ENCODE results near the gene PIGS.

Gene PIGS

GRCh38 chr17:28584434-28584833, 13.1 kb upstream of the PIGS start:
- Histone ChIP-seq H3K4me3 (ENCODE audit: low read depth, low read length) (no peak overlapping the region), H3K36me3 (replicated peaks) (peaks cover 24% of the 10 kb centered on the region), H3K27me3 (replicated peaks) (no peaks in the 10 kb centered on the region), H3K27ac (no peak overlapping the region)
- no peak for DNase-seq
- in situ Hi-C loops (cut with HindIII; ENCODE audit: low pct_ligation_motif_present, low sequenced_read_pairs), result no loop called here
- TF ChIP-seq CTCF (IDR thresholded peaks at IDR 0.05; ENCODE audit: low read depth, low read length, missing control alignments), result no peak

- Histone ChIP-seq H3K36me3 (replicated peaks) (peaks cover 32% of the 10 kb centered on the region), H3K27me3 (replicated peaks) (no peaks in the 10 kb centered on the region), H3K4me3 (ENCODE audit: low read depth, low read length) (no peak overlapping the region), H3K27ac (no peak overlapping the region)
- no peak for TF ChIP-seq CTCF (IDR thresholded peaks at IDR 0.05; ENCODE audit: low read depth, low read length, missing control alignments)
- no peak for DNase-seq
- in situ Hi-C loops (cut with HindIII; ENCODE audit: low pct_ligation_motif_present, low sequenced_read_pairs), result no loop called here
Observed at GRCh38 chr17:28582513-28582912, 11.2 kb upstream of the PIGS start.

- Histone ChIP-seq H3K27me3 (replicated peaks) (no peaks in the 10 kb centered on the region), H3K4me3 (ENCODE audit: low read depth, low read length) (no peak overlapping the region), H3K36me3 (replicated peaks) (peaks cover 32% of the 10 kb centered on the region), H3K27ac (no peak overlapping the region)
- no peak for DNase-seq
- in situ Hi-C loops (cut with HindIII; ENCODE audit: low pct_ligation_motif_present, low sequenced_read_pairs), result no loop called here
- no peak for TF ChIP-seq CTCF (IDR thresholded peaks at IDR 0.05; ENCODE audit: low read depth, low read length, missing control alignments)
Observed at GRCh38 chr17:28580959-28581358, 9.6 kb upstream of the PIGS start.

GRCh38 chr17:28579526-28579925, 8.2 kb upstream of the PIGS start:
- no peak for TF ChIP-seq CTCF (IDR thresholded peaks at IDR 0.05; ENCODE audit: low read depth, low read length, missing control alignments)
- in situ Hi-C loops (cut with HindIII; ENCODE audit: low pct_ligation_motif_present, low sequenced_read_pairs), result no loop called here
- Histone ChIP-seq H3K4me3 (ENCODE audit: low read depth, low read length) (no peak overlapping the region), H3K27me3 (replicated peaks) (no peaks in the 10 kb centered on the region), H3K27ac (no peak overlapping the region), H3K36me3 (replicated peaks) (peaks cover 24% of the 10 kb centered on the region)
- no peak for DNase-seq

GRCh38 chr17:28578246-28579195, 7.2 kb upstream of the PIGS start:
- H3K27ac ChIP-seq, result no peak overlapping the region
- peaks cover 16% of the 10 kb centered on the region for H3K36me3 ChIP-seq (replicated peaks)
- in situ Hi-C loops (cut with HindIII; ENCODE audit: low pct_ligation_motif_present, low sequenced_read_pairs), result no loop called here
- no peaks in the 10 kb centered on the region for H3K27me3 ChIP-seq (replicated peaks)
- no peak for TF ChIP-seq CTCF (IDR thresholded peaks at IDR 0.05; ENCODE audit: low read depth, low read length, missing control alignments)
- DNase-seq, result no peak
- no peak overlapping the region for H3K4me3 ChIP-seq (ENCODE audit: low read depth, low read length)

Measured in brain microvascular endothelial cell (primary cell).